HepG2 (cell line): ENCODE measurements around the gene FAM163B. TPM values are rescaled to one million over a fixed set of nuclear protein-coding genes. Genes with fewer than 3 reads are reported as not detected.

Experiments
- ATAC-seq: fragments of 200-7000 bp; cut with Tn5 transposase; 3 replicates; pipeline ENCODE4 v1.9.1; 2020; ENCODE audit warnings: mild to moderate bottlenecking, moderate library complexity
- BruUV-seq: library from RNA; stranded (reverse); fragments of 400-500 nt; replicated peaks from 2 replicates; lab custom pipeline; 2021; lab: Mats Ljungman, UMichigan
- CTCF ChIA-PET: fragments of 300-600 bp; formaldehyde crosslinking; extraction: SDS; loops from one replicate; lab custom pipeline; 2021; ENCODE audit warnings: low total read pairs, inconsistent platforms, low intra/inter-chr PET ratio; lab: Yijun Ruan, JAX
- POLR2A ChIA-PET: fragments of 350-600 bp; sonication (Branson Sonifier 250); formaldehyde crosslinking; loops from one replicate; lab custom pipeline; 2020; ENCODE audit warnings: antibody characterized with exemption, inconsistent platforms; lab: Yijun Ruan, JAX
- DNase-seq: peaks from one replicate; pipeline ENCODE4 v3.0.0-alpha.2; 2015; ENCODE audit warnings: low spot score
- FAIRE-seq: peaks from 3 replicates; lab custom pipeline; 2011; peaks lifted over from hg19 to GRCh38; lab: Jason Lieb, UNC
- H2AFZ ChIP-seq: one replicate; pipeline ENCODE4 v1.6.1; 2011; ENCODE audit warnings: low read length, inconsistent platforms
- H3K27ac ChIP-seq: fragments of 300-600 bp; 3 replicates; pipeline ENCODE4 v1.8.0; 2011; ENCODE audit warnings: mixed run types, mild to moderate bottlenecking, mixed read lengths, low read length, inconsistent platforms; ENCODE audit not compliant: insufficient read depth; ENCODE audit errors: extremely low read length
- H3K27me3 ChIP-seq, 2 experiments: fragments of 200-600 bp in 1 of 2; 2 replicates in 1 of 2; 3 replicates in 1 of 2; pipeline versions ENCODE4 v1.6.0 to v1.8.0; 2011; ENCODE audit warnings: low read length in 2 of 2, mild to moderate bottlenecking in 2 of 2, moderate library complexity in 2 of 2, inconsistent platforms in 1 of 2; ENCODE audit not compliant: insufficient read depth in 2 of 2, control insufficient read depth in 1 of 2
- H3K36me3 ChIP-seq, 2 experiments: fragments of 200-600 bp in 1 of 2; replicated peaks in 1 of 2; 2 replicates in 1 of 2; 3 replicates in 1 of 2; pipeline versions ENCODE4 v1.5.1 to v1.8.0; 2011; ENCODE audit warnings: low read length in 2 of 2, inconsistent platforms in 1 of 2; ENCODE audit not compliant: insufficient read depth in 2 of 2, control insufficient read depth in 1 of 2
- H3K4me1 ChIP-seq: 2 replicates; pipeline ENCODE4 v1.5.1; 2012; ENCODE audit warnings: low read length, inconsistent platforms; ENCODE audit not compliant: insufficient read depth
- H3K4me2 ChIP-seq: 2 replicates; pipeline ENCODE4 v1.6.0; 2011; ENCODE audit warnings: low read depth, low read length, inconsistent platforms
- H3K4me3 ChIP-seq, 3 experiments: fragments of 200-600 bp in 1 of 3; sonication (generic), shearing (Covaris generic) in 1 of 3; replicated peaks in 1 of 3; 2 replicates each; pipeline ENCODE4 v1.5.1; 2011 to 2016; ENCODE audit warnings: low read length in 3 of 3, inconsistent platforms in 2 of 3, low read depth in 2 of 3, mild to moderate bottlenecking in 2 of 3, control low read depth in 1 of 3, mixed read lengths in 1 of 3; ENCODE audit not compliant: insufficient read depth in 1 of 3
- H3K79me2 ChIP-seq: one replicate; pipeline ENCODE4 v1.6.1; 2011; ENCODE audit warnings: low read length, inconsistent platforms; ENCODE audit not compliant: insufficient read depth
- H3K9ac ChIP-seq: 2 replicates; pipeline ENCODE4 v1.6.0; 2011; ENCODE audit warnings: mild to moderate bottlenecking, low read depth, low read length, inconsistent platforms; ENCODE audit not compliant: insufficient read depth
- H3K9me3 ChIP-seq: 2 replicates; pipeline ENCODE4 v1.5.1; 2012; ENCODE audit warnings: mild to moderate bottlenecking, low read length
- H4K20me1 ChIP-seq: 2 replicates; pipeline ENCODE4 v1.6.0; 2011; ENCODE audit warnings: inconsistent platforms, mild to moderate bottlenecking, low read length, moderate library complexity; ENCODE audit not compliant: insufficient read depth
- KMT2A ChIP-seq: sonication (generic); formaldehyde crosslinking; IDR thresholded peaks from 2 replicates; pipeline ENCODE4 v1.4.0; 2020; ENCODE audit warnings: missing genetic modification reagents
- MTF2 ChIP-seq: sonication (generic); formaldehyde crosslinking; IDR thresholded peaks from 2 replicates; pipeline ENCODE4 v1.5.0; 2020; ENCODE audit warnings: missing genetic modification reagents, borderline replicate concordance
- POGZ ChIP-seq: sonication (generic); formaldehyde crosslinking; IDR thresholded peaks from 2 replicates; pipeline ENCODE4 v1.4.0; 2020; ENCODE audit warnings: mild to moderate bottlenecking, missing genetic modification reagents
- SCMH1 ChIP-seq: sonication (generic); formaldehyde crosslinking; IDR thresholded peaks from 2 replicates; pipeline ENCODE4 v1.9.0; 2021; ENCODE audit warnings: missing genetic modification reagents, mild to moderate bottlenecking, borderline replicate concordance
- THAP11 ChIP-seq: IDR thresholded peaks from 2 replicates; pipeline ENCODE4 v1.6.1; 2016; ENCODE audit warnings: missing biosample characterization, missing genetic modification reagents
- ZBTB21 ChIP-seq: sonication (generic); formaldehyde crosslinking; IDR thresholded peaks from 2 replicates; pipeline ENCODE4 v1.4.0; 2020; ENCODE audit warnings: missing genetic modification reagents
- ZNF331 ChIP-seq: sonication (generic); formaldehyde crosslinking; IDR thresholded peaks from 2 replicates; pipeline ENCODE4 v1.4.0; 2020; ENCODE audit warnings: missing genetic modification reagents
- ZNF367 ChIP-seq: sonication (generic); formaldehyde crosslinking; IDR thresholded peaks from 2 replicates; pipeline ENCODE4 v1.4.0; 2020; ENCODE audit warnings: missing genetic modification reagents, borderline replicate concordance
- ZNF572 ChIP-seq: sonication (generic); formaldehyde crosslinking; IDR thresholded peaks from 2 replicates; pipeline ENCODE4 v1.5.1; 2020; ENCODE audit warnings: mild to moderate bottlenecking, missing genetic modification reagents
- ZNF609 ChIP-seq: sonication (generic); formaldehyde crosslinking; IDR thresholded peaks from 2 replicates; pipeline ENCODE4 v1.4.0; 2020; ENCODE audit warnings: mild to moderate bottlenecking, missing genetic modification reagents, borderline replicate concordance
- ZNF703 ChIP-seq: sonication (generic); formaldehyde crosslinking; IDR thresholded peaks from 2 replicates; pipeline ENCODE4 v1.5.1; 2020; ENCODE audit warnings: missing genetic modification reagents, mild to moderate bottlenecking, moderate library complexity, borderline replicate concordance
- ZNF784 ChIP-seq: sonication (generic); formaldehyde crosslinking; IDR thresholded peaks from 2 replicates; pipeline ENCODE4 v1.5.1; 2020; ENCODE audit warnings: missing genetic modification reagents, mild to moderate bottlenecking, borderline replicate concordance
- WGBS: methylation state at CpG from one replicate; pipeline ENCODE4 v1.1.6; 2017; ENCODE audit warnings: low lambda C conversion rate; 5-methylcytosine and 5-hydroxymethylcytosine counted together
- in situ Hi-C: cut with HindIII; loops from 2 replicates; pipeline ENCODE4 v1.10.0; 2017; ENCODE audit warnings: low pct_unique_long_range_greater_than_20kb; ENCODE audit not compliant: extremely low pct_ligation_motif_present
- intact Hi-C: fragments of 100-400 bp; cut with micrococcal nuclease; formaldehyde crosslinking; loops from one replicate; pipeline ENCODE4 v1.10.0; 2022; ENCODE audit not compliant: unreplicated experiment
- polyA plus RNA-seq, 8 experiments: library from polyadenylated mRNA; depleted of rRNA in 3 of 8; stranded (reverse) in 7 of 8; unstranded in 1 of 8; fragments of >200 nt; fragmentation: Illumina TruSeq in 4 of 8; extraction: Trizol in 4 of 8; gene quantifications; 2 replicates each; pipeline versions ENCODE4 v1.2.1 to v1.2.3, GENCODE V29; 2011 to 2016; ENCODE audit warnings: low read depth in 4 of 8, missing spikeins in 1 of 8, mixed read lengths in 1 of 8; ENCODE audit not compliant: insufficient read depth in 1 of 8
- total RNA-seq, 5 experiments: library from RNA; depleted of rRNA; stranded (reverse); fragments of >200 nt; fragmentation: Illumina TruSeq; extraction: Trizol; gene quantifications; 2 replicates each; pipeline ENCODE4 v1.2.3, GENCODE V29; 2016; ENCODE audit warnings: low read depth in 1 of 5

FAM163B gene
- total and polyA plus RNA-seq, 2 of the 13 experiments (the other 11 are each of a cell fraction or from before 2014, with no cell fraction given): not detected

GRCh38 chr9:133572821-133573361, 36.3 kb downstream of the FAM163B start:
- DNase-seq (no peak), ATAC-seq (no peak), FAIRE-seq (no peak)
- H3K4me3 ChIP-seq: no peak overlapping the region
- no TSS peak for BruUV-seq
- peaks cover 3 to 24% of the 10 kb centered on the region in 2 experiments; a peak in 3 of 5 replicates for H3K27me3 ChIP-seq
- peaks cover 19% of the 10 kb centered on the region for H3K4me1 ChIP-seq
- H3K27ac ChIP-seq: no peak overlapping the region
- no peaks in the 10 kb centered on the region for H3K79me2 ChIP-seq
- no peak overlapping the region for H3K9ac ChIP-seq
- ChIA-PET CTCF (no interaction called here), POLR2A (no interaction called here)
- in situ Hi-C loops (no loop called here), intact Hi-C loops (no loop called here)
- no peaks in the 10 kb centered on the region for H4K20me1 ChIP-seq
- H3K36me3 ChIP-seq: no peaks in the 10 kb centered on the region
- H2AFZ ChIP-seq: no peak overlapping the region
- no peaks in the 10 kb centered on the region for H3K9me3 ChIP-seq
- no peak for TF ChIP-seq ZNF609
- no peak for TF ChIP-seq POGZ (CRISPR knock-in tag)
- no peak for TF ChIP-seq KMT2A (CRISPR knock-in tag)
- TF ChIP-seq ZNF367 (CRISPR knock-in tag): no peak
- TF ChIP-seq MTF2 (CRISPR knock-in tag): no peak
- TF ChIP-seq ZNF331: no peak
- no peak for TF ChIP-seq ZNF784 (CRISPR knock-in tag)
- no peak for TF ChIP-seq ZNF703 (CRISPR knock-in tag)
- no peak for TF ChIP-seq ZBTB21 (CRISPR knock-in tag)
- no peak for TF ChIP-seq ZNF572
- TF ChIP-seq SCMH1 (CRISPR knock-in tag): no peak
- no peak for TF ChIP-seq THAP11 (CRISPR knock-in tag)
- H3K4me2 ChIP-seq: no peak overlapping the region
- 43% methylated on average over 11 of the region's 15 CpGs for WGBS
